Stimulated activated effector memory CD8-positive, alpha-beta T cell treated with anti-CD3 and anti-CD28 coated beads, Interleukin-12 subunit alpha, Interleukin-12 subunit beta, amount 100 ng/mL, for 72 hours (primary cell): ENCODE results near the gene SARNP.
A peak's percentile ranks its signal among the peaks of the same experiment; 100 is the strongest.

Experiments used
- ATAC-seq: fragments of 150-1000 bp; cut with Tn5 transposase; 2 replicates; pipeline ENCODE4 v1.10.0; 2021
- DNase-seq, 2 donors: peaks; one replicate each; pipeline ENCODE4 v3.0.0; 2021 to 2022; ENCODE audit warnings: low spot score in 2 of 2
- H3K27ac Mint-ChIP-seq: one replicate; pipeline ENCODE4 v1.8.0; 2022; ENCODE audit warnings: mild to moderate bottlenecking, mixed read lengths
- H3K36me3 Mint-ChIP-seq: one replicate; pipeline ENCODE4 v1.8.0; 2022; ENCODE audit warnings: mild to moderate bottlenecking, mixed read lengths
- H3K4me1 Mint-ChIP-seq: one replicate; pipeline ENCODE4 v1.8.0; 2022; ENCODE audit warnings: mixed read lengths
- H3K4me3 Mint-ChIP-seq: one replicate; pipeline ENCODE4 v1.8.0; 2022; ENCODE audit warnings: mild to moderate bottlenecking, mixed read lengths
- H3K9me3 Mint-ChIP-seq: one replicate; pipeline ENCODE4 v1.8.0; 2022; ENCODE audit warnings: mixed read lengths

SARNP gene

DNA sequence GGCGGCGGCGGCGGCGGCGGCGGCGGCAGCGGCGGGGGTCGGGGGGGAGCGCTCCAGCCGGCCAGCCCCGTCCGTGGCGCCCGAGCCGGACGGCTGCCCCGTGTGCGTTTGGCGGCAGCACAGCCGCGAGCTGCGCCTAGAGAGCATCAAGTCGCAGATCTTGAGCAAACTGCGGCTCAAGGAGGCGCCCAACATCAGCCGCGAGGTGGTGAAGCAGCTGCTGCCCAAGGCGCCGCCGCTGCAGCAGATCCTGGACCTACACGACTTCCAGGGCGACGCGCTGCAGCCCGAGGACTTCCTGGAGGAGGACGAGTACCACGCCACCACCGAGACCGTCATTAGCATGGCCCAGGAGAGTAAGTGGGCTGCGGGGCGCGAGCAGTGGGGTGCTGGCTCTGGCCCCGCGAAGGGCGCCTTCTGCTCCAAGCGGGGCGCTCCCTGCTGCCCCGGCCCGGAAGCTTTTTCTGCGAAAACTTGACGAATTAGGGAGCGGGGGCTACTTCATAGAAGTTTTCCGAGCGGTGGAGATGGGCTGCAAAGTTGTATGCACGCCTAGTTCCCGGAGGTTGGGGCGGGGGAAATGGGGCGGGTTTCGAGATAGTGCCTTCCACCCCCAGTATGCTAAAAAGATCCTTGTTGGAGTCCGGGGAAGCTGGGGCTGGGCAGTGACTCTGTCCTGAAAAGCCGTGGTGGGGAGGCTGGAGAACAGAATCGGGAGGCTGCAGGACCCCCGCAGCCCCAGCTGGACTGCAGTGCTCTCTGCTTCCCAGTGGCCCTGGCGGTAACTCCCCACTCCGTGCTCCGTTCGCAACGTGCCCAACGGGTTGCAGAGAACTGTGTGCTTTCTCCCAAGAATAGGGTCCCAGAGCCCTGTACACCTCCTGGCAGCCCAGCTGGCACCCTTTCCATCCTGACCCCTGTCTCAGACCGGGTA, 73.9 kb downstream of the SARNP start:
- Mint-ChIP-seq H3K36me3 (no peaks in the 10 kb centered on the region), H3K4me1 (peaks cover 47% of the 10 kb centered on the region), H3K9me3 (no peaks in the 10 kb centered on the region), H3K27ac (peak overlapping the region; percentile 62), H3K4me3 (peak overlapping the region; percentile 78)
- DNase-seq (peak in 1 of 2 donors; percentile 76), ATAC-seq (peak; percentile 68)

DNA sequence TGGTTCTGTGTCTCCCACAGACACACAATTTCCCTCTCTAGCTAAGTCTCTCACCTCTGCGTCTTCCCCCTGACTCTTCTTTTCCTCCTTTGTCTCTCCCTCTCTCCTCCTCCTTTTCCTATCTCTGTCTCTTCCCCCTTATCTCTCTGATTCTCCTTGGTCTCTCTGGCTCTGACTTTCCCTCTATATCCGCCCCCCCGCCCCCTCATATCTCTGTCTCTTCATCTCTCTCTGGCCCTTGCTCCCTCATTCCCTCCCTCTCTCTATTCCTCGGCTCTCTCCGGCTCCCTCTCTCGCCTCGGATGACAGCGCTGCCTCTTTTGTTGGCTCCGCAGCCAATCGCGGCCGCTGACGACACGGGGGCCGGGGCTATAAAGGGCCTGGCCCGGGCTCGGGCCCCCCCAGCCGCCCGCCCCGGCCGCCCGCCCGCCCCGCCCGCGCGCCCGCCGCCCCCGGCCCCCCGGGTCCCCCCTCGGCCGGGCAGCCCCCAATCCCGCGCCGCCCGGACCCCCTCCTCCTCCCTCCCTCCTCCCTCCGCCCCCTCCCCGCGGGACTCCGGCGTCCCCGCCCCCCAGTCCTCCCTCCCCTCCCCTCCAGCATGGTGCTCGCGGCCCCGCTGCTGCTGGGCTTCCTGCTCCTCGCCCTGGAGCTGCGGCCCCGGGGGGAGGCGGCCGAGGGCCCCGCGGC, 74.7 kb downstream of the SARNP start, which contains the start of gene GDF11:
Gene GDF11 (plus strand): TSS at position 404 of the 687 bp plus-strand sequence. CDS start 195 bp downstream, at position 599.
- peak within 1 kb of the TSS; percentile 84 for H3K27ac Mint-ChIP-seq

DNA sequence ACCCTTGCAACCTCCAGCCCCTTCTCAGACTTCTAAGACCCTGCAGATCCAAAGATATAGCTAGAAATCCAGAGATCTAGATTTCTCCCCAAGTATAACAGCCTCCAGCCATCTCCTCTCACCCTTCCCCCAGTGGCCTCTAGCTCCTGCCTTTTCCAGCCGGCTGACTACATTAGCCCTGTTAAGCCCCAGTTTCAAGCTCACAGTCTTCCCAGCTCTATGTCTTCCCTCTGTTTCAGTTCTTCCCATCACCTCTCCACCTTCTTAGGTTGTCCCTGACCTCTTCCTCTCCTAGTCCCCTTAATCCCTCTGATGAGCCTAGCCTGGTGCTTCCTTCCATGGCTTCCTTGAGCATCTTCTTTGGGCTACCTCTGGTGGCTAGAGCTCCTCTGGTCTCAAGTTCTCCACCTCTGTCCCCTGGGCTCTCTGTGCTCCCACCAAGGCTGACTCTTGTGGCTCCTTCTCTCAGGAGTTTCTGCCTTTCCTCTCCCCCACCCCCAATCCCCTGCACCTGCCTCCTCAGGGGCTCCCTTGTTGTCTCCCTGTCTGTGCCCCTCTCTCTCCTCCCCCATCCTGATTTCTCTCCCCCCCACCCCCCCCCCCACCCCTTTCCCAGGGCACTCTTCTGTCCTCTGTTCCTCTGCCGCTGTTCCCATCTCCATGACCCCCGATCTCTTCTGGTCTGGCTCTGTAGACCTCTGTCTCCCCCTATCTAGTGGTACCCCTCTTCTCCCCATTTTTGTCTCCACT, 75.4 kb downstream of the SARNP start:
- ATAC-seq = no peak
- H3K4me3 Mint-ChIP-seq = peak overlapping the region; percentile 78
- peak overlapping the region; percentile 84 for H3K27ac Mint-ChIP-seq
- DNase-seq = no peak
- no peaks in the 10 kb centered on the region for H3K9me3 Mint-ChIP-seq
- peaks cover 52% of the 10 kb centered on the region for H3K4me1 Mint-ChIP-seq
- no peaks in the 10 kb centered on the region for H3K36me3 Mint-ChIP-seq

More for the DNA sequence above, 74.7 kb downstream of the SARNP start, which contains the start of gene GDF11:
- Mint-ChIP-seq H3K4me3 (peak within 1 kb of the TSS; percentile 78), H3K9me3 (no peaks in the 10 kb centered on the region), H3K36me3 (no peaks in the 10 kb centered on the region), H3K4me1 (peaks cover 52% of the 10 kb centered on the region)
- peak; percentile 54 to 81 for DNase-seq
- peak; percentile 81 for ATAC-seq

DNA sequence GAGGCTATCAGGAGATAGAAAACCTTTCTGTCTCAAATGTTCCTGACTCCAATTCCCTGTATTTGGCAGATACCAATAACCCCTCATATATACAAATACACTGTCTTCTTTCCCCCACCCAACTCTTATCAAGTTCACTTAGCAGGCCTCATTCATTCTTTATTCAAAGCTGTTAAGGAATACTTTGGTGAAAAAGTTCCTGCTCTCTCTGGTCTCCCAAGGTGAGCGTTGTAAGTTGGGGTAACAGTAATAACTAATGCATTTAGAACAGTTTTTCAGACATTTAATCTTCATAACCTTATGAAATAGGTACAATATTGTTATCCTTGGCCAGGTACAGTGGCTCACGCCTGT, 78.5 kb downstream of the SARNP start:
- Mint-ChIP-seq H3K9me3 (no peaks in the 10 kb centered on the region), H3K27ac (no peak overlapping the region), H3K4me1 (peaks cover 40% of the 10 kb centered on the region), H3K4me3 (peak overlapping the region; percentile 73), H3K36me3 (peaks cover 5% of the 10 kb centered on the region)
- DNase-seq (no peak), ATAC-seq (no peak)

DNA sequence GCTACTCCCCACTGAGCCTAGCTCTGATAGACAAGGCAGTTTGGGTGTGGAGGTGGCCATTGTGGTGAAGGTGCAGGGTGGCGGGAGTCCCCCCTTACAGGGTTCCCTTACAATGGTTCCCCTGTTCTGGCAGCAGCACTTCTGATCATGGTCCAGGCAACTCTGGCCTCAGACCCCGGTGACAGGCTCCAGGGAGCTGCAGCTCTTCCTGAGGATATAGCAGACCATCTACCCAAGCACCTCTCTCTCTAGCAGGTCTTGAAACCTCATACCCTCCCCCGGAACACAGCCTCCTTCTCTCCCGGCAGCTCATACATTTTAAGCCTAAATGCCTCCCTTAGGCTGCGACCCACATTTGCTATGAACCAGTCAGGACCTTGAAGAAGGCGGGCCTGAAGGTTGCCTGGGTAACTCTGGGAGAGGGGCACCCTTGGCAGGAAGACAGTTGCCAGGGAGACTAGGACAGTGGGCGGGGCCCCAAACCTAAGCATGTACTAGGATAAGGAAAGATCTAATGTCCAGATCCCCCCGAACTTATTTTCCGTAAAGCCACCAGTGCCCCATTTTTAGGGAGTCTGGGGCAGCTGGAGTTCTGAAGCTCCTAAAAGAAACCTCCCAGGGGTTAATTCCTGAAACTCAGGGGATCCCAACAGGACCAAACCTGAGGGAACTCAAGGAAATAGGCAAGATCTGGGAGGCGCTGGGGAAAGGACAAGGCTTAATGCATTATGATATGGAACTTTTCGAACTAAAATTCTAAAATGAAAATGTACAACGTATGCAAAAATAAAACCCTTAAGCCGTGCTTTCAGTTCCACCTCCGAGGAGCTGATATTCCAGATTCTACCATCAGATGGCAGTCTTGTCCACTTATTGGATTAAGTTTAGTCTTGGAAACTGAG, 79.2 kb downstream of the SARNP start:
- Mint-ChIP-seq H3K4me3 (peak overlapping the region; percentile 73), H3K36me3 (peaks cover 5% of the 10 kb centered on the region), H3K4me1 (peaks cover 38% of the 10 kb centered on the region), H3K27ac (peak overlapping the region; percentile 84), H3K9me3 (no peaks in the 10 kb centered on the region)
- peak; percentile 88 to 91 for DNase-seq
- ATAC-seq = peak; percentile 78

DNA sequence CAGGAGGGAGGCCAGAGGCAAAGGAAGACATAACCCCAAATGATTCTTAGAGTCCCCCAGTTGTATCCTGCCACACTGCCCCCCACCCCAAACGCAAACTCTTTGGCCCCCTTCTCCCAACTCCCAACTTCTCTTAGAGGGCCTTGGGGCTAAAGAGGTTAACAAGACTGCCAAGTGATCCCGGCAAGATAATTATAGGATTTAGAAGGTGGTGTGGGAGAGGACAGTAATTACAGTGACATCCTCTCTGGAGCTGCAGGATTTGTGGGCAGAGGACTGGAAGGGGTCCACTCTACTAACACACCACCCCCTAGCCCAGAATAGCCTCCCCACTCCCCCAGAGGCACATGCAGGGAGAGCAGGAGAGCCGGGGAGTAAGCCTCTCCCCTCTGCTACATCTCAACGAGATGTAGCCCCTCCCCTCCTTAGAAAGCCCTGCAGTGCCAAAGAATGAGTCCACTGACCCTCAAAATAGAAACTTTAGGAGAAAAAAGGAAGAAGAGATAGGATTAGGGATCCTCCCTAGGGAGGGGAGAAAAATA, 79.9 kb downstream of the SARNP start:
- H3K36me3 Mint-ChIP-seq = peaks cover 5% of the 10 kb centered on the region
- ATAC-seq (peak; percentile 31), DNase-seq (no peak)
- H3K9me3 Mint-ChIP-seq = no peaks in the 10 kb centered on the region
- H3K4me1 Mint-ChIP-seq = peaks cover 34% of the 10 kb centered on the region
- peak overlapping the region; percentile 84 for H3K27ac Mint-ChIP-seq
- peak overlapping the region; percentile 73 for H3K4me3 Mint-ChIP-seq

DNA sequence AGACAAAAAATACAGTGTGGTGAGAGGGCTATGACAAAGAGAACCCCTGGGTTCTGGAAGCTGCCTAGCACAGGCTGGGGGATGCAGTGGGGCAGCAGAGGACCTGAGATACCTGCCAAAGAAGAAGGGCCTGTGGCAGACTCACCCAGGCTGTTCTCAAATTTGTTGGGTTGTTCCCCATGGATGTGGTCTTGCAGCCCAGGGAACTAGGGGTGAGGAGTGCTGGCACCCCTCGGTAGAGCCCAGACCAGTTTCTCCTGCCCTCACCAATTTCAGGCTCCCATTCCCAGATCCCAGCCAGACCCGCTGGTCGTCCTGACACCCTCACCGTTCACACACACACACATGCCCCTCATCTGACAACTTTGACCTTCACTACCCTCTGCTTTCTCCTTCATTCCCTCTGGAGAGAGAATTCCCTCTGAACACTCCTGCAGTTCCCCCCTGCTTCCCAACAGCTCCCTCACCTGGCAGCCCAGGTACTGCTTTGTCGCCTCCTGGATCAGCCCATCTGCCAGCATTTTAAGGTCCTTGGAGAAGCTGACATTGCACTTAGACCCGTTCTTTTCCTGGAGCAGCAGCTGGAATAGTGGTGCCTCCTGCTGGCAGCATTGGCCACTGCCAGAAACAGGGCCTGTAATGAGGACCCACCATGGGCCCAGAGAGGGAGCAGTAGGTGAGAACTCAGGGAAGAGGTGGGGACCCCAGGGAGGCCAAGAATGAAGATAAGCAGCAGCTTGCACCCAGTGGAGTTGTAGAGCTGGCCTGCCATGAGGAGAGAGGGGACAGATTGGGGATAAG, 80.5 kb downstream of the SARNP start:
- H3K4me1 Mint-ChIP-seq = peaks cover 28% of the 10 kb centered on the region
- peak overlapping the region; percentile 73 for H3K4me3 Mint-ChIP-seq
- DNase-seq (peak; percentile 47 to 77), ATAC-seq (peak; percentile 65)
- H3K9me3 Mint-ChIP-seq = no peaks in the 10 kb centered on the region
- H3K27ac Mint-ChIP-seq = peak overlapping the region; percentile 84
- H3K36me3 Mint-ChIP-seq = peaks cover 5% of the 10 kb centered on the region

DNA sequence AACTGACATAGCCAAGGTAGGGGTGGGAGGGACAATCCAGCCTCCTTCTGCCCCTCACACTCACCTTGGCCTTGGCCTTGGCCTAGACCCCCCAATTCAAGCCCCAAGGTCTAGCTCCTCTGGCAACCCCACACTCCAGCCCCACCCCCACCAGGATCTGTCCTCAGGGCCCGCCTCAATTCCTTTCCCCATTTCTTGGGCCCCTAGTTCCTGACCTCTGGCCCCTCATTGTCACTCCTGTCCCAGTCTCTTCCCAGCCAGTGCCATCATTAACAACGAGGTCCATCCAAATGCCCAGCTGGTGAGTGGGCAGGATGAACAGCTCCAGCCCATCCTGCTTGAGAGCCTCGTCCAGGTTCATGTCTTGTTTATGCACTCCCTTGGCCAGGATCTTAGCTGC, 81.4 kb downstream of the SARNP start:
- Mint-ChIP-seq H3K36me3 (peaks cover 5% of the 10 kb centered on the region), H3K27ac (peak overlapping the region; percentile 52), H3K4me1 (peaks cover 25% of the 10 kb centered on the region), H3K4me3 (no peak overlapping the region), H3K9me3 (no peaks in the 10 kb centered on the region)
- DNase-seq = no peak
- no peak for ATAC-seq

DNA sequence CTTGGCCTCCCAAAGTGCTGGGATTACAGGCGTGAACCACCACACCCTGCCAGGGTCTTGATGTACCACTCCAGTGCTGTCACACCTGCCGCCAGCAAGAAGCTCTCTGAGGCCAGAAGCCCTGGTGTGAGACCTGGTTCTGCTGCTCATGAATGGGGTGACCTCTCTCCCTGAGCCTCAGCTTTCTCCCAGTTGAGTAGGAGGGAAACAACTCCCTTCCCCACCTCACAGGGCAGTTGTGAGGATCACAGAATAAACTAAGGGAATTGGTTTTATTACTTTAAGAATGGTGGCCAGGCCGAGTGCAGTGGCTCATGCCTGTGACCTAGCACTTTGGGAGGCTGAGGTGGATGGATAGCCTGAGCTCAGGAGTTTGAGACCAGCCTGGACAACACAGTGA, 82.9 kb downstream of the SARNP start:
- no peaks in the 10 kb centered on the region for H3K9me3 Mint-ChIP-seq
- no peak overlapping the region for H3K27ac Mint-ChIP-seq
- peaks cover 12% of the 10 kb centered on the region for H3K36me3 Mint-ChIP-seq
- DNase-seq = no peak
- peaks cover 39% of the 10 kb centered on the region for H3K4me1 Mint-ChIP-seq
- no peak for ATAC-seq
- H3K4me3 Mint-ChIP-seq = no peak overlapping the region

DNA sequence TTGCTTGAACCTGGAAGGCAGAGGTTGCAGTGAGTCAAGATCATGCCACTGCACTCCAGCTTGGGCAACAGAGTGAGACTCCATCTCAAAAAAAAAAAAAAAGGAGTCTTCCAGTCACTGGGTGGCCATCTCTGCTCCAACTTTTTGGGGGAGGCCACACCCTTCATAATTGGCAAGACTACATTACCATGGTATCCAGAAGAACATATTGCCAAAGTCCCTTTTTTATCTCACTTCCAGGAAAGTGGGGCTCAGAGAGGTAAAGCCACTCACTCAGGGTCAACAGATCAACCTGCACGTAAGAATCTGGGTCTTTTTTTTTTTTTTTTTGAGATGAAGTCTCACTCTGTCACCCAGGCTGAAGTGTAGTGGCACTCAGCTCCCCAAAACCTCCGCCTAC, 83.7 kb downstream of the SARNP start:
- no peak for ATAC-seq
- no peak overlapping the region for H3K4me3 Mint-ChIP-seq

DNA sequence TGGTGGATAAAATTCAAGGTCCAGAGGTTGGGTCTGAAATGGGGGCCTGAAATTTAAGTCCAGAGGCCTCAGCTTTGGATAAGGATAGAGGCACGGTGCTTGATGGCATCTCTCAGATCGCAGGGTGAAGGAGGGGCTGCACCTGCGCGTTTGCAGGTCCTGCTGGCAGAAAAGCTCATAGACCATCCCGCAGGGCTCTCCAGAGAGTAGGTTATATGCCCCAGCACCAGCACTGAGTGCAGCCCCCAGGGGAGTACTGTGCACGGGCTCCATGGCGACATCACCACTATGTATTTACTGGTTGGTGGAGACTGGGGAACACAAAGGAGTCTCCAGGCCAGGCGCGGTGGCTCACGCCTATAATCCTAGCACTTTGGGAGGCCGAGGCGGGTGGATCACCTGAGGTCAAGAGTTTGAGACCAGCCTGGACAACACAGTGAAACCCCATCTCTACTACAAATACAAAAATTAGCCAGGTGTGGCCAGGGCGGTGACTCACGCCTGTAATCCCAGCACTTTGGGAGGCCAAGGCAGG, 84.4 kb downstream of the SARNP start:
- DNase-seq = no peak
- H3K4me3 Mint-ChIP-seq = no peak overlapping the region
- no peaks in the 10 kb centered on the region for H3K9me3 Mint-ChIP-seq
- peaks cover 39% of the 10 kb centered on the region for H3K4me1 Mint-ChIP-seq
- H3K36me3 Mint-ChIP-seq = peaks cover 17% of the 10 kb centered on the region
- no peak for ATAC-seq
- no peak overlapping the region for H3K27ac Mint-ChIP-seq

More for the DNA sequence above, 83.7 kb downstream of the SARNP start:
- Mint-ChIP-seq H3K36me3 (peaks cover 17% of the 10 kb centered on the region), H3K4me1 (peaks cover 44% of the 10 kb centered on the region), H3K27ac (no peak overlapping the region), H3K9me3 (no peaks in the 10 kb centered on the region)
- DNase-seq = no peak

DNA sequence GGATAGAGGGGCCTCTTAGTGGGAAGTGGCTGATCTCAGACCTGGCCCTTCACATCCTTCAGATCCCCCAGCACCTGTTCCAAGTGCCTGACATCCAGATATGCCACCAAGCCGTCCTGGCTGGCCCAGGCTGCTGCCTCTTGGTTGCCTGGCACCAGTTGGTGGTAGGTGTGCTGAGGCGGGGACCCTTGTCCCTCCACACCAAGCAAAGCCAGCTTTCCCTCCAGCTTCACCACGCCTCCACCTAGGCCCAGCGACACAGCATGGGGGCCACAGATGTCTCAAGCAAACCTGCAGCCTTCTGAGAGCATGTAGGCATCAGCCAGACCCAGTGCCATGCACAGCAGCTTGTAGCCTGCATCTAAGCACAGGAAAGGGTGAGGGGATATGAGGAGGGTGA, 85.2 kb downstream of the SARNP start:
- ATAC-seq (no peak), DNase-seq (no peak)
- Mint-ChIP-seq H3K27ac (no peak overlapping the region), H3K4me3 (no peak overlapping the region), H3K4me1 (peaks cover 38% of the 10 kb centered on the region), H3K9me3 (no peaks in the 10 kb centered on the region), H3K36me3 (peaks cover 24% of the 10 kb centered on the region)
